Large intestine (tissue), 3 donors: Measurements from ENCODE around the gene CDH13. TPM values are rescaled to one million over a fixed set of nuclear protein-coding genes. Genes with fewer than 3 reads are reported as not detected.

ENCODE experiments used
- DNase-seq, 2 donors: peaks; one replicate each; pipeline versions ENCODE4 v3.0.0 to v3.0.0-alpha.2; 2013
- H3K27ac ChIP-seq: one replicate; pipeline ENCODE4 v1.5.1; 2013; ENCODE audit warnings: low read length
- H3K27me3 ChIP-seq: 2 replicates; pipeline ENCODE4 v1.6.1; 2013; ENCODE audit warnings: low read length; ENCODE audit not compliant: control insufficient read depth, insufficient read depth
- H3K36me3 ChIP-seq: 2 replicates; pipeline ENCODE4 v1.6.1; 2013; ENCODE audit warnings: low read length; ENCODE audit not compliant: control insufficient read depth, insufficient read depth
- H3K4me1 ChIP-seq: one replicate; pipeline ENCODE4 v1.6.1; 2013; ENCODE audit warnings: low read length; ENCODE audit not compliant: control insufficient read depth, insufficient read depth
- H3K4me3 ChIP-seq: one replicate; pipeline ENCODE4 v1.5.1; 2013; ENCODE audit warnings: low read length
- H3K9me3 ChIP-seq: one replicate; pipeline ENCODE4 v1.6.1; 2013; ENCODE audit warnings: mild to moderate bottlenecking, low read depth, low read length, moderate library complexity; ENCODE audit not compliant: control insufficient read depth
- WGBS: methylation state at CpG from one replicate; pipeline ENCODE4 v1.1.5; 2013; ENCODE audit warnings: low lambda C conversion rate; ENCODE audit not compliant: insufficient coverage; 5-methylcytosine and 5-hydroxymethylcytosine counted together
- polyA plus RNA-seq: library from polyadenylated mRNA; unstranded; fragments of 120-200 nt; gene quantifications from one replicate; pipeline ENCODE4 v1.2.1, GENCODE V29; 2013

CDH13 gene
- polyA plus RNA-seq, 1 donor = 17.1 TPM

DNA sequence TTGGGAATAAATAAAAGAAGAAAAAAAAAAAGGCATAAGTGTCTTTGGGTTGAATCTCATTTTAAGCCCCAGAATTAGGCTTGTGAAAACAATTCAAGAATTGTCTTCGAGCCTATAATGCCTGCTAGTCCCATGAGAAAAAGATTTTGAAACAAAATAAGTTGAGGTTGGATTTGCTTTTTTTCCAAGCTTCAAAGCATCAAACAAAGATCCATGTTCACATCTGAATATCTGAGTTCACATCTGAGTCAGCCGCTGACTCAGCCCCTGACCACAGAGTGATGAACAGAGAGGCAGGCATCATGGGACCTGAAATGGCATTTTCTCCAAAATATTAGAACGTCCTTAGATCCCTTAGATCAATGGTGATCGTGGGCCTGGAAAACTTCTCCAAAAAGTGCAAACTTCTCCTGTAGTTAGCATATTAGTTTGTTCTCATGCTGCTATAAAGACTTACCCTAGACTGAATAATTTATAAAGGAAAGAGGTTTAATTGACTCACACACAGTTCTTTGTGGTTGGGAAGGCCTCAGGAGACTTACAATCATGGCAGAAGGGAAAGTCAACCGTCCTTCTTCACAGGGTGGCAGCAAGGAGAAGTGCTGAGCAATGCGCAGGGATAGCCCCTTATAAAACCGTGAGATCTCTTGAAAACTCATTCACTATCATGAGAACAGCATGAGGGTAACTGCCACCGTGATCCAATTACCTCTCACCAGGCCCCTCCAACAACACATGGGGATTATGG lies 886.4 kb downstream of the CDH13 start:
- no peak for DNase-seq
- no CpG with 5 or more reads among the region's 8 CpGs for WGBS
- H3K4me1 ChIP-seq = no peaks in the 10 kb centered on the region
- no peaks in the 10 kb centered on the region for H3K9me3 ChIP-seq
- H3K36me3 ChIP-seq = no peaks in the 10 kb centered on the region
- H3K27ac ChIP-seq = no peak overlapping the region
- no peaks in the 10 kb centered on the region for H3K27me3 ChIP-seq
- no peak overlapping the region for H3K4me3 ChIP-seq

DNA sequence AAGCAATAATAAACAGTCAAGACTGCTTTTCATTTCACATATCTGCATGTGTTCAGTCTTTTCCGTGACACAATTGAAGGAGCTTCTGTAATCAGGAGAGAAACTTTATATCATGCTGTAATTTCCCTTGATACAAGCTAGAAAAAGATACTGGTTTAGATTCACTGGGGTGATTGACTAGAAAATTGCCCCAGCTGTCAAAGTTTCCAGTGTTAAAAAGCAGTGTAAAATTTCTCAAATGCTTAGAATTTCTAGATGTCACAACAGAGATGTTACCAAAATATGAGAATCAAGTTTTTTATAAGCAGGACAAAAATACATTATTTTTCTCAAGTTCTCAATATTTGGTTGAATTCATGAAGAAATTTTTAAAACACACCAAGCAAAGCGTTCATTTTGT lies 888.6 kb downstream of the CDH13 start:
- H3K27me3 ChIP-seq = no peaks in the 10 kb centered on the region
- H3K4me1 ChIP-seq = no peaks in the 10 kb centered on the region
- 100% methylated on average over 1 of the region's 2 CpGs for WGBS
- H3K27ac ChIP-seq = no peak overlapping the region
- no peak overlapping the region for H3K4me3 ChIP-seq
- H3K36me3 ChIP-seq = no peaks in the 10 kb centered on the region
- no peak for DNase-seq
- no peaks in the 10 kb centered on the region for H3K9me3 ChIP-seq

DNA sequence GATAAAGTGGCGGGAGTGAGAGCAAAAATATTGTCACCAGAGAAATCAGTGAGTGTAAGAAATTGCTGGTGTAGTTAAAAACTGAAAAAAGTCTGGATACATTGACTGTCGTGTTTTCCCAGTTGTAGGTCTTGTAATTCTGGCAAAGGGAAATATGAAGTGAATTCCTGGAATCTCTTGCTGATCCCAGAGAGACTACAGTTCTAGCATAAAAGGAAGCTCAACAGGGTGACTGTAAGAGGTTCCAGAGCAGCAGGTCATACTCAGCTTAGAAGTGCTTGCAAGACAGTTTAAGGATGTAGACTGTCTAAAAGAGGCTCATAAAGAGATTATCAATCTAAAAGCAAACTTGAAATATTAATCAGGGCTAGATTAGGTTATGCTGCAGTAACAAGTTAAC lies 890.2 kb downstream of the CDH13 start:
- WGBS = 50% methylated on average over 1 of the region's 2 CpGs
- no peaks in the 10 kb centered on the region for H3K36me3 ChIP-seq

DNA sequence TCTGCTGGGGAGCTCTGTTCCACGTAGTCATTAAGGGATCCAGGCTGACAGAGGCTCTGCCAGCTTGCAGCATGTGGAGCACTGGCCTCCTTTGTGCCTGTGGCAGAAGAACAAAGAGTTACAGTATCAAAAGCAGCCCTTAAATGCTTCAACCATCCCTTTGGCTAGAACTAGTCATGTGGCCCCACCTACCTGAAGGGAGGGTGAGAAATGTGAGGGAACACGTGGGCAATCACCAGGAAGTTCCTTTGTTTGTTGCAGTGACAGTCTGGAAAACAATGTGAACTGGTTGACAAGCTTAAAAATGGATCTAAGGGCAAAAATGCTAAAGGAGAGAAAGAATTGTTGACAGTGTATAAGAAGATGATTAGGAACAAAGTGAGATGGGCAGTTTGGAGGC lies 890.6 kb downstream of the CDH13 start:
- no CpG with 5 or more reads among the region's 2 CpGs for WGBS
- H3K36me3 ChIP-seq = no peaks in the 10 kb centered on the region
- DNase-seq = no peak
- no peak overlapping the region for H3K27ac ChIP-seq
- no peaks in the 10 kb centered on the region for H3K9me3 ChIP-seq
- H3K4me1 ChIP-seq = no peaks in the 10 kb centered on the region
- H3K27me3 ChIP-seq = no peaks in the 10 kb centered on the region
- H3K4me3 ChIP-seq = no peak overlapping the region

More for the DNA sequence above, 890.2 kb downstream of the CDH13 start:
- no peak overlapping the region for H3K4me3 ChIP-seq
- H3K27me3 ChIP-seq = no peaks in the 10 kb centered on the region
- H3K27ac ChIP-seq = no peak overlapping the region
- no peaks in the 10 kb centered on the region for H3K4me1 ChIP-seq
- DNase-seq = no peak
- H3K9me3 ChIP-seq = no peaks in the 10 kb centered on the region

- no peak for DNase-seq
- no peaks in the 10 kb centered on the region for H3K4me1 ChIP-seq
- WGBS = no CpG with 5 or more reads among the region's 5 CpGs
- H3K9me3 ChIP-seq = no peaks in the 10 kb centered on the region
- H3K36me3 ChIP-seq = no peaks in the 10 kb centered on the region
- H3K27ac ChIP-seq = no peak overlapping the region
- H3K4me3 ChIP-seq = no peak overlapping the region
- H3K27me3 ChIP-seq = no peaks in the 10 kb centered on the region
Observed at GRCh38 chr16:83520596-83520995, 893.8 kb downstream of the CDH13 start.

- Histone ChIP-seq H3K27me3 (no peaks in the 10 kb centered on the region), H3K4me1 (no peaks in the 10 kb centered on the region), H3K36me3 (no peaks in the 10 kb centered on the region), H3K4me3 (no peak overlapping the region), H3K27ac (no peak overlapping the region), H3K9me3 (no peaks in the 10 kb centered on the region)
- DNase-seq = no peak
- no CpG with 5 or more reads among the region's 3 CpGs for WGBS
Observed at GRCh38 chr16:83530293-83530692, 903.5 kb downstream of the CDH13 start.

- WGBS = no CpG with 5 or more reads among the region's 12 CpGs
- H3K36me3 ChIP-seq = no peaks in the 10 kb centered on the region
- no peaks in the 10 kb centered on the region for H3K9me3 ChIP-seq
- H3K4me3 ChIP-seq = no peak overlapping the region
- no peaks in the 10 kb centered on the region for H3K4me1 ChIP-seq
- H3K27me3 ChIP-seq = no peaks in the 10 kb centered on the region
- no peak for DNase-seq
- H3K27ac ChIP-seq = no peak overlapping the region
Observed at GRCh38 chr16:83532634-83533033, 905.9 kb downstream of the CDH13 start.

DNA sequence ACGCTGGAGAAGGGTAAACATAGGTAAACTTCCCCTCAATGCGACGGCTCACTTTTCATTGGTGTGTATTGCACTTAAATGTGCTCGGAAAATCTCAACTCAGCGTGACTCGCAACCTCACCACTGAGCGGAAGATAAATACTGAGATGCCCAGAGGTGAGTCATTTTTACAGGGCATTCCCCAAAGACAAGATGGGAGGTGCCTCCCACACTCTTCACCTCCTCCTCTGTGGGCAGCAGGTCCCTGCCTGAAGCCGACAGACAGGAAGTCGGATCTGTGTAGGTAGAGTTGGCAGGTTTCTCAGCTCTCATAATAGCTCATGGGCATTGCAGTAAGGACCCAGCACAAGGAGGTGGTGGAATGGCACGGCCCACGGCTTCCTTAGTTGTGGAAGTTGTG lies 906.4 kb downstream of the CDH13 start:
- no CpG with 5 or more reads among the region's 11 CpGs for WGBS
- Histone ChIP-seq H3K4me3 (no peak overlapping the region), H3K27me3 (no peaks in the 10 kb centered on the region), H3K4me1 (no peaks in the 10 kb centered on the region), H3K36me3 (no peaks in the 10 kb centered on the region), H3K27ac (no peak overlapping the region), H3K9me3 (no peaks in the 10 kb centered on the region)
- DNase-seq = no peak

DNA sequence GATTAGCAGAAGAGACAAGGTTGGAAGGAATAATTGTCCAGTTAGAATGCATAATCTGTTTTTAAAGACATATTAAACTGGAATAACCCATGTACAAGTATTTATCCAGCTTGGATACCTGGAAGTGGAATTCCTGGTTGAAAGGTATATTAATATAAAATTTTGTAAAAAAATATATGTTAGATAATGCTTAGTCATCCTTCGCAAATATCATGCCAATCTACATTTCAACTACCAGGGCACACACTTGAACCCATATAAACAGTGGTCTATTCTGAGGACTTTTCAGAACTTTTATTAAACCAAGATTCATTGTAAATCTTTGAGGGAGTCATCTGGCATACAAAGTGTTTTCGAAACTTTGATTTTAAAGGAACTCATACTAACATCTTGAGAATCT lies 911.9 kb downstream of the CDH13 start:
- WGBS = 100% methylated on average over 1 of the region's 2 CpGs

GRCh38 chr16:83539736-83540490 lies 913.1 kb downstream of the CDH13 start:
- no peak overlapping the region for H3K27ac ChIP-seq
- H3K4me3 ChIP-seq = no peak overlapping the region
- H3K4me1 ChIP-seq = no peaks in the 10 kb centered on the region
- no peaks in the 10 kb centered on the region for H3K9me3 ChIP-seq
- 86% methylated on average over 1 of the region's 12 CpGs for WGBS
- no peak for DNase-seq
- H3K27me3 ChIP-seq = no peaks in the 10 kb centered on the region
- no peaks in the 10 kb centered on the region for H3K36me3 ChIP-seq

More for the DNA sequence above, 911.9 kb downstream of the CDH13 start:
- no peak for DNase-seq
- no peaks in the 10 kb centered on the region for H3K27me3 ChIP-seq
- H3K36me3 ChIP-seq = no peaks in the 10 kb centered on the region
- no peaks in the 10 kb centered on the region for H3K9me3 ChIP-seq
- no peak overlapping the region for H3K4me3 ChIP-seq
- no peaks in the 10 kb centered on the region for H3K4me1 ChIP-seq
- H3K27ac ChIP-seq = no peak overlapping the region
